ENCODE results near the gene NR3C1. TPM values are rescaled to one million over a fixed set of nuclear protein-coding genes. Genes with fewer than 3 reads are reported as not detected.

Gene NR3C1
- total RNA-seq, 1 donor from 2014 or later, result 44.6 TPM

GRCh38 chr5:143248822-143249579 is 154.5 kb downstream of the NR3C1 start:
- Mint-ChIP-seq H3K4me1 (ENCODE audit: low read depth) (peaks cover 39% of the 10 kb centered on the region), H3K27me3 (ENCODE audit: low read depth) (no peaks in the 10 kb centered on the region), H3K9me3 (ENCODE audit: low read depth) (no peaks in the 10 kb centered on the region), H3K36me3 (ENCODE audit: low read depth) (no peaks in the 10 kb centered on the region), H3K4me3 (ENCODE audit: unreplicated experiment) (no peak overlapping the region), H3K27ac (ENCODE audit: unreplicated experiment) (peak overlapping the region; percentile 76)
- TF ChIP-seq CTCF (IDR thresholded peaks at IDR 0.05), result no peak
- no peak for DNase-seq (ENCODE audit: low spot score)

- Mint-ChIP-seq H3K4me3 (ENCODE audit: unreplicated experiment) (no peak overlapping the region), H3K27ac (ENCODE audit: unreplicated experiment) (peak overlapping the region; percentile 7), H3K36me3 (ENCODE audit: low read depth) (no peaks in the 10 kb centered on the region), H3K4me1 (ENCODE audit: low read depth) (peaks cover 45% of the 10 kb centered on the region), H3K27me3 (ENCODE audit: low read depth) (no peaks in the 10 kb centered on the region), H3K9me3 (ENCODE audit: low read depth) (no peaks in the 10 kb centered on the region)
- no peak for DNase-seq (ENCODE audit: low spot score)
- TF ChIP-seq CTCF (IDR thresholded peaks at IDR 0.05), result no peak
Measured at GRCh38 chr5:143248391-143248790, 155.1 kb downstream of the NR3C1 start.

- Mint-ChIP-seq H3K9me3 (ENCODE audit: low read depth) (no peaks in the 10 kb centered on the region), H3K27ac (ENCODE audit: unreplicated experiment) (no peak overlapping the region), H3K27me3 (ENCODE audit: low read depth) (no peaks in the 10 kb centered on the region), H3K4me1 (ENCODE audit: low read depth) (peaks cover 56% of the 10 kb centered on the region), H3K4me3 (ENCODE audit: unreplicated experiment) (no peak overlapping the region), H3K36me3 (ENCODE audit: low read depth) (no peaks in the 10 kb centered on the region)
- DNase-seq (ENCODE audit: low spot score), result no peak
- TF ChIP-seq CTCF (IDR thresholded peaks at IDR 0.05), result no peak
Measured at GRCh38 chr5:143247134-143247815, 156.2 kb downstream of the NR3C1 start.

GRCh38 chr5:143245929-143246561 is 157.4 kb downstream of the NR3C1 start:
- Mint-ChIP-seq H3K4me3 (ENCODE audit: unreplicated experiment) (no peak overlapping the region), H3K9me3 (ENCODE audit: low read depth) (no peaks in the 10 kb centered on the region), H3K4me1 (ENCODE audit: low read depth) (peaks cover 61% of the 10 kb centered on the region), H3K27ac (ENCODE audit: unreplicated experiment) (peak overlapping the region; percentile 95), H3K27me3 (ENCODE audit: low read depth) (no peaks in the 10 kb centered on the region), H3K36me3 (ENCODE audit: low read depth) (no peaks in the 10 kb centered on the region)
- DNase-seq (ENCODE audit: low spot score), result no peak
- TF ChIP-seq CTCF (IDR thresholded peaks at IDR 0.05), result no peak

GRCh38 chr5:143244990-143245389 is 158.5 kb downstream of the NR3C1 start:
- Mint-ChIP-seq H3K27me3 (ENCODE audit: low read depth) (no peaks in the 10 kb centered on the region), H3K4me1 (ENCODE audit: low read depth) (peaks cover 61% of the 10 kb centered on the region), H3K27ac (ENCODE audit: unreplicated experiment) (peak overlapping the region; percentile 95), H3K9me3 (ENCODE audit: low read depth) (no peaks in the 10 kb centered on the region), H3K36me3 (ENCODE audit: low read depth) (no peaks in the 10 kb centered on the region), H3K4me3 (ENCODE audit: unreplicated experiment) (peak overlapping the region; percentile 56)
- no peak for DNase-seq (ENCODE audit: low spot score)
- TF ChIP-seq CTCF (IDR thresholded peaks at IDR 0.05), result no peak

Measured in chondrocyte (in vitro differentiated cells).